Large intestine (tissue), 3 donors: Measurements from ENCODE around the gene SHISAL1. TPM values are rescaled to one million over a fixed set of nuclear protein-coding genes. Genes with fewer than 3 reads are reported as not detected.

Source experiments
- DNase-seq, 2 donors: peaks; one replicate each; pipeline versions ENCODE4 v3.0.0 to v3.0.0-alpha.2; 2013
- H3K27ac ChIP-seq: one replicate; pipeline ENCODE4 v1.5.1; 2013; ENCODE audit warnings: low read length
- H3K27me3 ChIP-seq: 2 replicates; pipeline ENCODE4 v1.6.1; 2013; ENCODE audit warnings: low read length; ENCODE audit not compliant: control insufficient read depth, insufficient read depth
- H3K36me3 ChIP-seq: 2 replicates; pipeline ENCODE4 v1.6.1; 2013; ENCODE audit warnings: low read length; ENCODE audit not compliant: control insufficient read depth, insufficient read depth
- H3K4me1 ChIP-seq: one replicate; pipeline ENCODE4 v1.6.1; 2013; ENCODE audit warnings: low read length; ENCODE audit not compliant: control insufficient read depth, insufficient read depth
- H3K4me3 ChIP-seq: one replicate; pipeline ENCODE4 v1.5.1; 2013; ENCODE audit warnings: low read length
- H3K9me3 ChIP-seq: one replicate; pipeline ENCODE4 v1.6.1; 2013; ENCODE audit warnings: mild to moderate bottlenecking, low read depth, low read length, moderate library complexity; ENCODE audit not compliant: control insufficient read depth
- whole genome bisulfite sequencing: methylation state at CpG from one replicate; pipeline ENCODE4 v1.1.5; 2013; ENCODE audit warnings: low lambda C conversion rate; ENCODE audit not compliant: insufficient coverage; 5-methylcytosine and 5-hydroxymethylcytosine counted together
- polyA plus RNA-seq: library from polyadenylated mRNA; unstranded; fragments of 120-200 nt; gene quantifications from one replicate; pipeline ENCODE4 v1.2.1, GENCODE V29; 2013

SHISAL1 gene
- polyA plus RNA-seq, 1 donor, result 1.9 TPM

GRCh38 chr22:44229809-44230208, 82.9 kb downstream of the SHISAL1 start:
- DNase-seq, result no peak
- no CpG with 5 or more reads among the region's 2 CpGs for WGBS

GRCh38 chr22:44229331-44229730, 83.4 kb downstream of the SHISAL1 start:
- DNase-seq, result no peak
- H3K4me1 ChIP-seq, result no peaks in the 10 kb centered on the region
- H3K27ac ChIP-seq, result no peak overlapping the region
- H3K9me3 ChIP-seq, result no peaks in the 10 kb centered on the region
- no peaks in the 10 kb centered on the region for H3K27me3 ChIP-seq
- WGBS, result no CpG with 5 or more reads among the region's 3 CpGs
- no peaks in the 10 kb centered on the region for H3K36me3 ChIP-seq
- no peak overlapping the region for H3K4me3 ChIP-seq

More at GRCh38 chr22:44229809-44230208, 82.9 kb downstream of the SHISAL1 start:
- H3K27ac ChIP-seq, result no peak overlapping the region
- H3K4me3 ChIP-seq, result no peak overlapping the region
- no peaks in the 10 kb centered on the region for H3K27me3 ChIP-seq
- H3K9me3 ChIP-seq, result no peaks in the 10 kb centered on the region
- H3K4me1 ChIP-seq, result no peaks in the 10 kb centered on the region
- H3K36me3 ChIP-seq, result no peaks in the 10 kb centered on the region

- H3K27me3 ChIP-seq, result no peaks in the 10 kb centered on the region
- no peaks in the 10 kb centered on the region for H3K4me1 ChIP-seq
Observed at GRCh38 chr22:44225812-44226211, 86.9 kb downstream of the SHISAL1 start.

GRCh38 chr22:44225091-44225689, 87.6 kb downstream of the SHISAL1 start:
- no peaks in the 10 kb centered on the region for H3K4me1 ChIP-seq
- WGBS, result 32% methylated on average over 3 of the region's 11 CpGs
- H3K27ac ChIP-seq, result no peak overlapping the region
- H3K27me3 ChIP-seq, result no peaks in the 10 kb centered on the region
- no peaks in the 10 kb centered on the region for H3K9me3 ChIP-seq
- no peak overlapping the region for H3K4me3 ChIP-seq
- no peak for DNase-seq
- H3K36me3 ChIP-seq, result no peaks in the 10 kb centered on the region

More at GRCh38 chr22:44225812-44226211, 86.9 kb downstream of the SHISAL1 start:
- Histone ChIP-seq H3K4me3 (no peak overlapping the region), H3K36me3 (no peaks in the 10 kb centered on the region), H3K9me3 (no peaks in the 10 kb centered on the region), H3K27ac (no peak overlapping the region)
- WGBS, result 80% methylated on average over 1 of the region's 8 CpGs
- DNase-seq, result no peak

- H3K36me3 ChIP-seq, result no peaks in the 10 kb centered on the region
- 80% methylated on average over 1 of the region's 12 CpGs for WGBS
- no peaks in the 10 kb centered on the region for H3K4me1 ChIP-seq
- no peaks in the 10 kb centered on the region for H3K27me3 ChIP-seq
- no peak for DNase-seq
- H3K9me3 ChIP-seq, result no peaks in the 10 kb centered on the region
- no peak overlapping the region for H3K4me3 ChIP-seq
- H3K27ac ChIP-seq, result no peak overlapping the region
Observed at GRCh38 chr22:44224166-44224565, 88.6 kb downstream of the SHISAL1 start.

- Histone ChIP-seq H3K27me3 (no peaks in the 10 kb centered on the region), H3K27ac (no peak overlapping the region), H3K36me3 (no peaks in the 10 kb centered on the region), H3K9me3 (no peaks in the 10 kb centered on the region), H3K4me1 (no peaks in the 10 kb centered on the region), H3K4me3 (no peak overlapping the region)
- WGBS, result no CpG with 5 or more reads among the region's 11 CpGs
- no peak for DNase-seq
Observed at GRCh38 chr22:44221710-44222475, 90.9 kb downstream of the SHISAL1 start.

- Histone ChIP-seq H3K36me3 (no peaks in the 10 kb centered on the region), H3K4me3 (no peak overlapping the region), H3K27me3 (no peaks in the 10 kb centered on the region), H3K9me3 (no peaks in the 10 kb centered on the region), H3K27ac (no peak overlapping the region), H3K4me1 (no peaks in the 10 kb centered on the region)
- DNase-seq, result no peak
- WGBS, result no CpG with 5 or more reads among the region's 23 CpGs
Observed at GRCh38 chr22:44220727-44221680, 91.7 kb downstream of the SHISAL1 start.

GRCh38 chr22:44219101-44219870, 93.5 kb downstream of the SHISAL1 start:
- DNase-seq, result no peak
- no peak overlapping the region for H3K27ac ChIP-seq
- no peaks in the 10 kb centered on the region for H3K4me1 ChIP-seq
- H3K9me3 ChIP-seq, result no peaks in the 10 kb centered on the region
- no peaks in the 10 kb centered on the region for H3K36me3 ChIP-seq
- no CpG with 5 or more reads among the region's 21 CpGs for WGBS
- H3K27me3 ChIP-seq, result no peaks in the 10 kb centered on the region
- no peak overlapping the region for H3K4me3 ChIP-seq

- no peak for DNase-seq
Observed at GRCh38 chr22:44218071-44218470, 94.7 kb downstream of the SHISAL1 start.

GRCh38 chr22:44217346-44217745, 95.4 kb downstream of the SHISAL1 start:
- Histone ChIP-seq H3K4me1 (no peaks in the 10 kb centered on the region), H3K27ac (no peak overlapping the region), H3K36me3 (no peaks in the 10 kb centered on the region), H3K9me3 (no peaks in the 10 kb centered on the region), H3K4me3 (no peak overlapping the region), H3K27me3 (no peaks in the 10 kb centered on the region)
- DNase-seq, result no peak
- WGBS, result no CpG with 5 or more reads among the region's 7 CpGs

More at GRCh38 chr22:44218071-44218470, 94.7 kb downstream of the SHISAL1 start:
- Histone ChIP-seq H3K27ac (no peak overlapping the region), H3K36me3 (no peaks in the 10 kb centered on the region), H3K9me3 (no peaks in the 10 kb centered on the region), H3K27me3 (no peaks in the 10 kb centered on the region), H3K4me3 (no peak overlapping the region), H3K4me1 (no peaks in the 10 kb centered on the region)
- WGBS, result no CpG with 5 or more reads among the region's 6 CpGs
